Measurements from ENCODE around the gene MCF2L. TPM values are rescaled to one million over a fixed set of nuclear protein-coding genes. Genes with fewer than 3 reads are reported as not detected.

The MCF2L gene
- total RNA-seq, 4 donors from 2014 or later: 62.1 to 186 (median 91.3) TPM

GRCh38 chr13:113015826-113016525, 47.0 kb downstream of the MCF2L start:
- H3K4me3 ChIP-seq: no peak overlapping the region
- H3K27ac ChIP-seq: no peak overlapping the region
- in situ Hi-C loops (cut with MboI; ENCODE audit: low pct_ligation_motif_present in 1 of 4, low pct_unique_long_range_greater_than_20kb in 1 of 4, low sequenced_read_pairs in 3 of 4) (no loop called here), intact Hi-C loops (cut with DNase I; ENCODE audit: low total_unique reads) (no loop called here)
- no peaks in the 10 kb centered on the region for H3K36me3 ChIP-seq
- TF ChIP-seq CTCF (IDR thresholded peaks at IDR 0.05) (no peak), POLR2A (IDR thresholded peaks at IDR 0.05) (no peak), POLR2AphosphoS5 (IDR thresholded peaks at IDR 0.05) (no peak), EP300 (IDR thresholded peaks at IDR 0.05; ENCODE audit: low read depth) (no peak)
- no peak for DNase-seq
- 80% methylated on average over 18 of the region's 22 CpGs; no CpG with 5 or more reads in 1 of the 2 donors for WGBS, 2 donors (ENCODE audit: low coverage in 1 of 2)
- no peaks in the 10 kb centered on the region for H3K27me3 ChIP-seq
- H3K4me1 ChIP-seq: no peaks in the 10 kb centered on the region
- H3K9me3 ChIP-seq: no peaks in the 10 kb centered on the region

- DNase-seq: no peak
- H3K27me3 ChIP-seq: no peaks in the 10 kb centered on the region
- no peaks in the 10 kb centered on the region for H3K9me3 ChIP-seq
- H3K4me3 ChIP-seq: no peak overlapping the region
- intact Hi-C loops (cut with DNase I; ENCODE audit: low total_unique reads): no loop called here
- no peak overlapping the region for H3K27ac ChIP-seq
- H3K36me3 ChIP-seq: no peaks in the 10 kb centered on the region
- no peaks in the 10 kb centered on the region for H3K4me1 ChIP-seq
- TF ChIP-seq POLR2AphosphoS5 (IDR thresholded peaks at IDR 0.05) (no peak), EP300 (IDR thresholded peaks at IDR 0.05; ENCODE audit: low read depth) (no peak), CTCF (IDR thresholded peaks at IDR 0.05) (no peak), POLR2A (IDR thresholded peaks at IDR 0.05) (no peak)
- WGBS, 2 donors (ENCODE audit: low coverage in 1 of 2): 92% methylated on average over 2 to 41 of the region's 41 CpGs
- in situ Hi-C loops (cut with MboI; ENCODE audit: low pct_ligation_motif_present in 1 of 4, low pct_unique_long_range_greater_than_20kb in 1 of 4, low sequenced_read_pairs in 3 of 4): no loop called here
Measured at GRCh38 chr13:113016526-113017295, 47.7 kb downstream of the MCF2L start.

GRCh38 chr13:113017506-113018215, 48.6 kb downstream of the MCF2L start:
- WGBS, 2 donors (ENCODE audit: low coverage in 1 of 2): 85 to 96% methylated on average over 4 to 29 of the region's 29 CpGs
- no peaks in the 10 kb centered on the region for H3K27me3 ChIP-seq
- H3K36me3 ChIP-seq: no peaks in the 10 kb centered on the region
- in situ Hi-C loops (cut with MboI; ENCODE audit: low pct_ligation_motif_present in 1 of 4, low pct_unique_long_range_greater_than_20kb in 1 of 4, low sequenced_read_pairs in 3 of 4) (no loop called here), intact Hi-C loops (cut with DNase I; ENCODE audit: low total_unique reads) (no loop called here)
- TF ChIP-seq POLR2A (IDR thresholded peaks at IDR 0.05): no peak
- TF ChIP-seq POLR2AphosphoS5 (IDR thresholded peaks at IDR 0.05): no peak
- TF ChIP-seq CTCF (IDR thresholded peaks at IDR 0.05): no peak
- no peak for TF ChIP-seq EP300 (IDR thresholded peaks at IDR 0.05; ENCODE audit: low read depth)
- DNase-seq: no peak
- H3K4me3 ChIP-seq: no peak overlapping the region
- H3K27ac ChIP-seq: no peak overlapping the region
- H3K9me3 ChIP-seq: no peaks in the 10 kb centered on the region
- no peaks in the 10 kb centered on the region for H3K4me1 ChIP-seq

Measured in transverse colon (tissue), 4 donors.